VCaP (cell line): Measurements from ENCODE around the gene KLHL29.

ENCODE experiments used
- H3K27ac ChIP-seq: fragments of 450-650 bp; 2 replicates; pipeline ENCODE4 v1.5.1; 2017
- TF ChIP-seq, protein P1 (sequence below): fragments of 450-650 bp; conservative IDR thresholded peaks from 2 replicates; pipeline ENCODE4 v1.5.1; 2017; ENCODE audit warnings: mild to moderate bottlenecking, moderate library complexity

Gene KLHL29

DNA sequence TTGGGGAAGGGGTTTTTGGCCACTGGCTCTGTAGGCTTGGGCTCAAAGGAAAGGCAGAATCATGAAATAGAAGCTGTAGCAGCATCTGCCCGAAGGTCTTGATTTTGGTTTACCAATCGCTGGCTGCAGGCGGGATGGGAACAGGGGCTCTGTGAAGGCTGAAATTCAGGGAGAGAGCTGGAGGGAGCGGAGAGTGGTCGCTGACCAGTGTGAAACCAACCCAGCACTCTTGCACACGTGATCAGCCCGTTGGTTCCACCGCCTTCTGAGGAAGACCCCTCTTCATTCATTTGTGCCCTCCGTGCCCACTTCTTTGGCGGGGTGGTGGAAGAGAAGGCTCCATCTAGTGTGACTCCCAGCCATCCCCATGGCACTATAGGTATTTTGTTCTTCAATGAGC is 82.6 kb downstream of the KLHL29 start:
- H3K27ac ChIP-seq, result no peak overlapping the region

DNA sequence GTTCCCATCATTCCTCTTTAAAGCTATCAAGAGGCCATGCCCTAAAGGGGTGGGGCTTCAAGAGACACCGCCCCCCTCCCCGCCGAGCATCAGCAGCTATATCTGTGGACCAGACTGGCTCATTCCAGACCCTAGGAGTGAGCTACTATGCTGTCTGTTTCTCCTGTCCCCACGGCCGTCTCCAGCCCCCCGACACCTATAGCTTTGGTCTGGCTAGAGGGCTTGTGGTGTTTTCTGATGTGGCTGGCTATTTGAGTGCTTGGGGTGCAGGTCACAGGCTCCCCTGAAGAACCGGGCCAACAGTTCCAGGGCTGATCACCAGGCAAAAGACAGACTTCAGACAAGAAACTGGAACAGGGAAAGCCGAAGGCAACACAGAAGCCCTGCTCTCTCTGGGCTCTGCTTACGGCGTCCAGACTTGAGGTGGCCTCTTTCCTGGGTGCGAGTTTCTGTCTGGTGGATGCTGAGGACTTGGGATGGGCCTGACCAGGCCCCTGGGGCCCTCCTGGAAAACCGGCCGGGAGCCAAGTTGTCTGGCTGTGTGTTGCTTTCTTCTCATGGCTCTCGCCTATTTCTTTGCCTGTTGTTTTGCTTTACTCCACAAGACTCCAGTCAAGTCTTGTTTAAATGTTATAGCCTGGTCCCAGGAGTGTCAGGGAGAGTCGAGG is 83.6 kb downstream of the KLHL29 start:
- TF ChIP-seq, protein P1, sequence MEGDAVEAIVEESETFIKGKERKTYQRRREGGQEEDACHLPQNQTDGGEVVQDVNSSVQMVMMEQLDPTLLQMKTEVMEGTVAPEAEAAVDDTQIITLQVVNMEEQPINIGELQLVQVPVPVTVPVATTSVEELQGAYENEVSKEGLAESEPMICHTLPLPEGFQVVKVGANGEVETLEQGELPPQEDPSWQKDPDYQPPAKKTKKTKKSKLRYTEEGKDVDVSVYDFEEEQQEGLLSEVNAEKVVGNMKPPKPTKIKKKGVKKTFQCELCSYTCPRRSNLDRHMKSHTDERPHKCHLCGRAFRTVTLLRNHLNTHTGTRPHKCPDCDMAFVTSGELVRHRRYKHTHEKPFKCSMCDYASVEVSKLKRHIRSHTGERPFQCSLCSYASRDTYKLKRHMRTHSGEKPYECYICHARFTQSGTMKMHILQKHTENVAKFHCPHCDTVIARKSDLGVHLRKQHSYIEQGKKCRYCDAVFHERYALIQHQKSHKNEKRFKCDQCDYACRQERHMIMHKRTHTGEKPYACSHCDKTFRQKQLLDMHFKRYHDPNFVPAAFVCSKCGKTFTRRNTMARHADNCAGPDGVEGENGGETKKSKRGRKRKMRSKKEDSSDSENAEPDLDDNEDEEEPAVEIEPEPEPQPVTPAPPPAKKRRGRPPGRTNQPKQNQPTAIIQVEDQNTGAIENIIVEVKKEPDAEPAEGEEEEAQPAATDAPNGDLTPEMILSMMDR, result no peak
- H3K27ac ChIP-seq, result no peak overlapping the region

More for the DNA sequence above, 82.6 kb downstream of the KLHL29 start:
- TF ChIP-seq, protein P1, result no peak

DNA sequence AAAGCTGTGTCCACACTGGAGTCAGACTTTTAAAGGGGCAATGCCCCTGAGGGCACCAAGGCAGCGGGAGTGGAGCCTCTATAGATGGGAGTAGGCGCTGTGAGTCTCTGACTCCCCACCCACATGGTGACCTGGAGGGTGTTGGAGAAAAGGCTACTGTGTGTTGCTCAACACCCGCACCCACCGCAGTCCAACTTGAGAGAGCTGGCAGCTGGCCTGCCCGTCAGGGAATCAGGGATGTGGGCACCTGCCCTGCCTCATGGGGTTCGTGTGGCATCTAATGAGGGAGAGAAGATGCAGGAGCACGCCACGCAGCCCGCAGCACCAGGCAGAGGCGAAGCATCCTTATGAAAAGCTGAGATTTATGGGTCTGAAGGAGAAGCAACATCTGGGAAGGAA is 84.2 kb downstream of the KLHL29 start:
- H3K27ac ChIP-seq, result no peak overlapping the region
- TF ChIP-seq, protein P1, result no peak

DNA sequence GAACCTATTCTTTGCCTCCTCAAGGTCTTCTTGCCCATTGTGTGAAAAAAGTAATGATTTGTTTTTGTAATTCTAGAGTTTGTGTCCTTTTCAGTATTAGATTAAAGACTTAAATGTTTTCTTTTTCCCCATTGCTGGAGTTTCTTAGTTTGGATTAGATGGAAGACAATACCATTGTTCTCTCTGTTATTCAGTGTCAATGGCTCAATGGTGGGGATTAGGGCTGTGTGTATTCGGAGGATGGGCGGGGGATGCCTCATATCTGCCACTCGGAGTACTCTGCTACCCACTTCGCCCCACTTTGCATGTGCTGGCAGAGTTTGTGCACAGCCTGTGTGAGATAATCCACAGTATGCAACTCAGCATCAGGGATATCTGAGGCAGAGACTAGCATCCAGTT is 90.1 kb downstream of the KLHL29 start:
- no peak overlapping the region for H3K27ac ChIP-seq
- TF ChIP-seq, protein P1, result no peak

DNA sequence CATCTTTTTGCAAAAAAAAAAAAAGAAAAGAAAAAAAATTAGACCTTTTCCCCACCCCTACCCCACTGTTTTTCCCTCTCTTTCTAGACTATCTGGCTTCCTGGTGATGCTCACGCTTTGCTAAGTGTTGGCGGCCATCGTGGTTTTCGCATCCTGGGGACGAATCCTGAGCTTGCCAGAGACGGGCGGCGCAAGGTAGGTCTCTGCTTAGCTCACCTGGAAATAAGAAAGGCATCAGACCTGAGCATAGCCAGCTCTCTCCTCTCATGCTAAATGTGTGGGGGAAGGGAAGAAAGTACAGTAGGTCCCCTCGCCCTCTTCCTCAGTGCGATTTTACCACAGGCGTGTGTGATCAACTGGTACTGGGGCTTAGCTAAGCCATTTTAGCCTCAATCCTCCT is 90.5 kb downstream of the KLHL29 start:
- no peak overlapping the region for H3K27ac ChIP-seq
- TF ChIP-seq, protein P1, result no peak

DNA sequence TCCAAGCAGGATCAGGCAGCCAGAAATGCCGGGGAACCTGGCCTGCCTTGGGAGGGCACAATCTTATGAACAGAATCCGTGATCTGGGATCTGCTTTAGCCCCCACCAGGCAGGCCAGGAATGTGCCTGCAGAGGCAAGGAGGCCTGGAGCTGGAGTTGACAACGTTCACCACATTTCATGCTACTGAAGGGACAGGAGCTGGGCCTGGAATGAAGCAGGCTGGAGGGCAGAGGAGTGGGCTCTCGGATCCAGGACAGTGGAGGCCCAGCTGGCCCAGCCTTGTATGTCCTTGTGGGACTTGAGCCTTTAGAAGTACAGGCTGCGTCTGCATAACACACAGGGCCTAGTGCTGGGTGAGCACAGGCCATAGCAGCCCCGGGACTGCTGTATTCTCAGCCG is 91.8 kb downstream of the KLHL29 start:
- no peak overlapping the region for H3K27ac ChIP-seq
- TF ChIP-seq, protein P1, result no peak

DNA sequence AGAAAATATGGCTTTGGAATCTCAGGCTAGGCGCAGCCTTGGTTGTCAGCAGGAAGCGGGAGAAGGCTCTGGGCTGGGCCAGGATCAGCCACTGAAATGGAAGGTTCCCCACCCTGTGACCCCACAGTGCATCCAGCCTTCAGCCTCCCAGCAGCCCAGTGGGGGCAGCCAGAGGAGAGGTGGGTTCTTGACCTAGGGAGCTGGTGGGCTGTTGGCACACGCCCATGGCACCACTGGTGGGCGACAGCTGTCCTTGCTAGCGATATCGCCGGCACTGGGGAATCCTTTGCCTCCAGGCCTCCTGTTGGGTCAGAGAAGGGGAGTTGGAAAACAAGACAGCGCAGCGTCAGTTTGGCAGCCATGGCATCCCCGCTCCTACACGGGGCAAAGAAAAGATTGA is 92.4 kb downstream of the KLHL29 start:
- no peak overlapping the region for H3K27ac ChIP-seq
- TF ChIP-seq, protein P1, result no peak
